ENCODE measurements around the gene COL23A1.

DNA sequence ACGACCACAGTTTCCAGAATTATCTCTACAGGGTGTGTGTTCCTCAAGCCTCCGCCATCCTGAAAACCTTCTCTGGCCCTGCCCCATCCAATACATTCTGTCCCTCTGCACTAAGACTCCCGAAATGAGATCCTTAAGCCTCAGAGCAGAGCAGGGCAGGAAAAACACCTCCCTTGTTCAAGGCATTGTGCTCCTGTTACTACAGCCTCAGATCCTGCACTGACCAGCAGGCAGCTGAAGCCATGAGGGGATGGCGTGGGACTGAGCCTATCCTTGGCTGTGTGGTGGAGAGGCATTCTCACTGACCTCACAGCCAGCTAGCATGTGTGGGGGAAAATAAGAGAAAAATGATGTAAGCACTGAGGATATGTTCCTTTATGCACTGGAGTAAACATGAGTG lies 250.9 kb downstream of the COL23A1 start:
- TF ChIP-seq BRCA1 (IDR thresholded peaks at IDR 0.05; ENCODE audit: low read depth, low read length) = no peak
- no peak for TF ChIP-seq EP300 (IDR thresholded peaks at IDR 0.05; ENCODE audit: borderline replicate concordance in 1 of 2, low read depth in 2 of 2, low read length in 2 of 2)
- no peak for TF ChIP-seq POLR2A (IDR thresholded peaks at IDR 0.05; ENCODE audit: control extremely low read depth in 1 of 2, low read depth in 2 of 2, low read length in 2 of 2)
- TF ChIP-seq, protein P1, sequence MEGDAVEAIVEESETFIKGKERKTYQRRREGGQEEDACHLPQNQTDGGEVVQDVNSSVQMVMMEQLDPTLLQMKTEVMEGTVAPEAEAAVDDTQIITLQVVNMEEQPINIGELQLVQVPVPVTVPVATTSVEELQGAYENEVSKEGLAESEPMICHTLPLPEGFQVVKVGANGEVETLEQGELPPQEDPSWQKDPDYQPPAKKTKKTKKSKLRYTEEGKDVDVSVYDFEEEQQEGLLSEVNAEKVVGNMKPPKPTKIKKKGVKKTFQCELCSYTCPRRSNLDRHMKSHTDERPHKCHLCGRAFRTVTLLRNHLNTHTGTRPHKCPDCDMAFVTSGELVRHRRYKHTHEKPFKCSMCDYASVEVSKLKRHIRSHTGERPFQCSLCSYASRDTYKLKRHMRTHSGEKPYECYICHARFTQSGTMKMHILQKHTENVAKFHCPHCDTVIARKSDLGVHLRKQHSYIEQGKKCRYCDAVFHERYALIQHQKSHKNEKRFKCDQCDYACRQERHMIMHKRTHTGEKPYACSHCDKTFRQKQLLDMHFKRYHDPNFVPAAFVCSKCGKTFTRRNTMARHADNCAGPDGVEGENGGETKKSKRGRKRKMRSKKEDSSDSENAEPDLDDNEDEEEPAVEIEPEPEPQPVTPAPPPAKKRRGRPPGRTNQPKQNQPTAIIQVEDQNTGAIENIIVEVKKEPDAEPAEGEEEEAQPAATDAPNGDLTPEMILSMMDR (IDR thresholded peaks at IDR 0.05; ENCODE audit: control extremely low read depth in 1 of 3, insufficient read depth in 1 of 3, low read depth in 1 of 3, low read length in 3 of 3) = no peak
- TF ChIP-seq CHD1 (IDR thresholded peaks at IDR 0.05; ENCODE audit: low read depth, low read length) = no peak
- TF ChIP-seq, protein P2, sequence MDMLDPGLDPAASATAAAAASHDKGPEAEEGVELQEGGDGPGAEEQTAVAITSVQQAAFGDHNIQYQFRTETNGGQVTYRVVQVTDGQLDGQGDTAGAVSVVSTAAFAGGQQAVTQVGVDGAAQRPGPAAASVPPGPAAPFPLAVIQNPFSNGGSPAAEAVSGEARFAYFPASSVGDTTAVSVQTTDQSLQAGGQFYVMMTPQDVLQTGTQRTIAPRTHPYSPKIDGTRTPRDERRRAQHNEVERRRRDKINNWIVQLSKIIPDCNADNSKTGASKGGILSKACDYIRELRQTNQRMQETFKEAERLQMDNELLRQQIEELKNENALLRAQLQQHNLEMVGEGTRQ (IDR thresholded peaks at IDR 0.05; ENCODE audit: low read length) = no peak
- TF ChIP-seq SAP30 (IDR thresholded peaks at IDR 0.05; ENCODE audit: insufficient read depth, insufficient replicate concordance, low read length) = no peak
- TF ChIP-seq, protein P3, sequence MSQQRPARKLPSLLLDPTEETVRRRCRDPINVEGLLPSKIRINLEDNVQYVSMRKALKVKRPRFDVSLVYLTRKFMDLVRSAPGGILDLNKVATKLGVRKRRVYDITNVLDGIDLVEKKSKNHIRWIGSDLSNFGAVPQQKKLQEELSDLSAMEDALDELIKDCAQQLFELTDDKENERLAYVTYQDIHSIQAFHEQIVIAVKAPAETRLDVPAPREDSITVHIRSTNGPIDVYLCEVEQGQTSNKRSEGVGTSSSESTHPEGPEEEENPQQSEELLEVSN (IDR thresholded peaks at IDR 0.05) = no peak
- no peak for TF ChIP-seq NRF1 (IDR thresholded peaks at IDR 0.05; ENCODE audit: low read depth, low read length)

Data from H1 (cell line).